OCI-LY7 (cell line): ENCODE measurements around the gene TMEM258. TPM values are rescaled to one million over a fixed set of nuclear protein-coding genes. Genes with fewer than 3 reads are reported as not detected.

ENCODE experiments used
- BruUV-seq: library from RNA; stranded (reverse); fragments of 400-500 nt; replicated peaks from 2 replicates; lab custom pipeline; 2021; lab: Mats Ljungman, UMichigan
- CTCF ChIA-PET: fragments of 300-600 bp; sonication (Branson Sonifier 250); formaldehyde crosslinking; loops from one replicate; lab custom pipeline; 2022; ENCODE audit warnings: antibody characterized with exemption; ENCODE audit not compliant: unreplicated experiment; lab: Charles Lee
- POLR2A ChIA-PET: fragments of 300-600 bp; sonication (Branson Sonifier 250); formaldehyde crosslinking; loops from one replicate; lab custom pipeline; 2022; ENCODE audit warnings: antibody characterized with exemption; lab: Charles Lee
- DNase-seq: peaks from one replicate; pipeline ENCODE4 v3.0.0-alpha.2; 2015; ENCODE audit warnings: low spot score
- H2AFZ ChIP-seq: fragments of 200-600 bp; sonication (generic), shearing (Covaris generic); 2 replicates; pipeline ENCODE4 v1.6.1; 2014; ENCODE audit warnings: mild to moderate bottlenecking, antibody characterized with exemption, low read length, moderate library complexity
- H3K27ac ChIP-seq: fragments of 200-600 bp; sonication (generic); 2 replicates; pipeline ENCODE4 v1.5.1; 2014; ENCODE audit warnings: mixed run types, low read depth, mild to moderate bottlenecking, moderate library complexity, low read length, inconsistent platforms; ENCODE audit not compliant: poor library complexity, severe bottlenecking
- H3K36me3 ChIP-seq: fragments of 200-600 bp; sonication (generic); 2 replicates; pipeline ENCODE4 v1.6.1; 2014; ENCODE audit warnings: mild to moderate bottlenecking, antibody characterized with exemption, low read length, moderate library complexity, mixed read lengths; ENCODE audit not compliant: insufficient read depth
- H3K4me1 ChIP-seq: fragments of 200-600 bp; sonication (generic); 2 replicates; pipeline ENCODE4 v1.5.1; 2014; ENCODE audit warnings: mild to moderate bottlenecking, low read length; ENCODE audit not compliant: insufficient read depth, poor library complexity, severe bottlenecking
- H3K4me2 ChIP-seq: fragments of 200-600 bp; sonication (generic); 2 replicates; pipeline ENCODE4 v1.6.1; 2014; ENCODE audit warnings: mild to moderate bottlenecking, low read length
- H3K4me3 ChIP-seq: fragments of 200-600 bp; sonication (generic); 2 replicates; pipeline ENCODE4 v1.5.1; 2014; ENCODE audit warnings: mild to moderate bottlenecking, low read depth, low read length; ENCODE audit not compliant: poor library complexity, severe bottlenecking
- H3K79me2 ChIP-seq: fragments of 200-600 bp; sonication (generic); 2 replicates; pipeline ENCODE4 v1.6.1; 2016; ENCODE audit warnings: low read depth, mild to moderate bottlenecking, low read length, moderate library complexity, mixed read lengths; ENCODE audit not compliant: insufficient read depth
- H3K9me2 ChIP-seq: fragments of 200-600 bp; sonication (generic); 2 replicates; pipeline ENCODE4 v1.6.1; 2016; ENCODE audit warnings: mild to moderate bottlenecking, low read length, mixed read lengths; ENCODE audit not compliant: insufficient read depth
- H3K9me3 ChIP-seq: fragments of 200-600 bp; sonication (generic); 2 replicates; pipeline ENCODE4 v1.6.1; 2014; ENCODE audit warnings: mild to moderate bottlenecking, mixed run types, low read length, mixed read lengths
- H4K20me1 ChIP-seq: fragments of 200-600 bp; sonication (generic); 2 replicates; pipeline ENCODE4 v1.6.1; 2014; ENCODE audit warnings: mild to moderate bottlenecking, antibody characterized with exemption, low read length, moderate library complexity, mixed read lengths; ENCODE audit not compliant: insufficient read depth
- EZH2phosphoT487 ChIP-seq: fragments of 200-600 bp; sonication (generic); IDR thresholded peaks from 2 replicates; pipeline ENCODE4 v1.6.1; 2018; ENCODE audit warnings: low read depth, borderline replicate concordance, mild to moderate bottlenecking, mixed run types, antibody characterized with exemption, low read length, moderate library complexity, mixed read lengths
- intact Hi-C: fragments of 100-400 bp; cut with micrococcal nuclease; formaldehyde crosslinking; loops from one replicate; pipeline ENCODE4 v1.10.0; 2022; ENCODE audit not compliant: unreplicated experiment
- total RNA-seq, 2 experiments: library from RNA; depleted of rRNA in 1 of 2; stranded (reverse); fragments of >200 nt in 1 of 2; shearing (Covaris generic) in 1 of 2; gene quantifications; 2 replicates each; pipeline ENCODE4 v1.2.3, GENCODE V29; 2014 to 2022
- TF ChIP-seq, protein P1 (sequence below): fragments of 200-600 bp; sonication (generic); conservative IDR thresholded peaks from 2 replicates; pipeline ENCODE4 v1.5.1; 2014; ENCODE audit warnings: mild to moderate bottlenecking, antibody characterized with exemption, low read length, moderate library complexity, mixed read lengths

TMEM258 gene
- total RNA-seq, 2 experiments from 2014 or later, result 174 TPM

DNA sequence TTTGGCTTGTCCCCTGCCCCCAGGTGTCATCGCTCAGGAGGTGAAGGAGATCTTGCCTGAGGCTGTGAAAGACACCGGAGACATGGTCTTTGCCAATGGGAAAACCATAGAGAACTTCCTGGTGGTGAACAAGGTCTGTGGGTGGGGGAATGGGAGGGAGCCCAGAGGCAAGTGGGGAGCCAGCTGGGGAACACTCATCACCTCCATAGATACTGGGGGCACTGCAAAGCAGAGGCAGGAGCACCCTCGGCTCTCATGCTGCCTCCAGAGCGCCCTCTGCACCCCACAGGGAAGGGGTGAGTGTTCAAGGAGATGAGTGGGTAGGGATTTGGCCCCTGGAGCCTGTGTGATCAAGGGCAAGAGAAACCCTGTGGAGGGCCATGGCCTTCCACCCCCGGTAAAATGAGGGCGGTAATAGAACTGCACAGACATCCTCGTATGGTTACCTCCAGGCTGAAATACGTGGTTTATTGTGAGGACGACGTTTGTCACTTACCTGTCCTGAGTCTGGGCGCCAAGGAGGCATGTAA is 14.0 kb downstream of the TMEM258 start:
- Histone ChIP-seq H2AFZ (no peak overlapping the region), H3K9me3 (no peaks in the 10 kb centered on the region), H3K36me3 (no peaks in the 10 kb centered on the region), H3K4me3 (no peak overlapping the region), H4K20me1 (no peaks in the 10 kb centered on the region), H3K27ac (no peak overlapping the region), H3K4me2 (no peak overlapping the region), H3K9me2 (no peaks in the 10 kb centered on the region), H3K4me1 (no peaks in the 10 kb centered on the region), H3K79me2 (no peaks in the 10 kb centered on the region)
- POLR2A ChIA-PET, result no interaction called here
- intact Hi-C loops, result no loop called here
- no TSS peak for BruUV-seq
- TF ChIP-seq EZH2phosphoT487, result no peak
- TF ChIP-seq, protein P1, sequence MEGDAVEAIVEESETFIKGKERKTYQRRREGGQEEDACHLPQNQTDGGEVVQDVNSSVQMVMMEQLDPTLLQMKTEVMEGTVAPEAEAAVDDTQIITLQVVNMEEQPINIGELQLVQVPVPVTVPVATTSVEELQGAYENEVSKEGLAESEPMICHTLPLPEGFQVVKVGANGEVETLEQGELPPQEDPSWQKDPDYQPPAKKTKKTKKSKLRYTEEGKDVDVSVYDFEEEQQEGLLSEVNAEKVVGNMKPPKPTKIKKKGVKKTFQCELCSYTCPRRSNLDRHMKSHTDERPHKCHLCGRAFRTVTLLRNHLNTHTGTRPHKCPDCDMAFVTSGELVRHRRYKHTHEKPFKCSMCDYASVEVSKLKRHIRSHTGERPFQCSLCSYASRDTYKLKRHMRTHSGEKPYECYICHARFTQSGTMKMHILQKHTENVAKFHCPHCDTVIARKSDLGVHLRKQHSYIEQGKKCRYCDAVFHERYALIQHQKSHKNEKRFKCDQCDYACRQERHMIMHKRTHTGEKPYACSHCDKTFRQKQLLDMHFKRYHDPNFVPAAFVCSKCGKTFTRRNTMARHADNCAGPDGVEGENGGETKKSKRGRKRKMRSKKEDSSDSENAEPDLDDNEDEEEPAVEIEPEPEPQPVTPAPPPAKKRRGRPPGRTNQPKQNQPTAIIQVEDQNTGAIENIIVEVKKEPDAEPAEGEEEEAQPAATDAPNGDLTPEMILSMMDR, result 0 out of 2 replicates have a peak, but pooled peaks have one; percentile 17
- DNase-seq, result no peak
- CTCF ChIA-PET, result no interaction called here

DNA sequence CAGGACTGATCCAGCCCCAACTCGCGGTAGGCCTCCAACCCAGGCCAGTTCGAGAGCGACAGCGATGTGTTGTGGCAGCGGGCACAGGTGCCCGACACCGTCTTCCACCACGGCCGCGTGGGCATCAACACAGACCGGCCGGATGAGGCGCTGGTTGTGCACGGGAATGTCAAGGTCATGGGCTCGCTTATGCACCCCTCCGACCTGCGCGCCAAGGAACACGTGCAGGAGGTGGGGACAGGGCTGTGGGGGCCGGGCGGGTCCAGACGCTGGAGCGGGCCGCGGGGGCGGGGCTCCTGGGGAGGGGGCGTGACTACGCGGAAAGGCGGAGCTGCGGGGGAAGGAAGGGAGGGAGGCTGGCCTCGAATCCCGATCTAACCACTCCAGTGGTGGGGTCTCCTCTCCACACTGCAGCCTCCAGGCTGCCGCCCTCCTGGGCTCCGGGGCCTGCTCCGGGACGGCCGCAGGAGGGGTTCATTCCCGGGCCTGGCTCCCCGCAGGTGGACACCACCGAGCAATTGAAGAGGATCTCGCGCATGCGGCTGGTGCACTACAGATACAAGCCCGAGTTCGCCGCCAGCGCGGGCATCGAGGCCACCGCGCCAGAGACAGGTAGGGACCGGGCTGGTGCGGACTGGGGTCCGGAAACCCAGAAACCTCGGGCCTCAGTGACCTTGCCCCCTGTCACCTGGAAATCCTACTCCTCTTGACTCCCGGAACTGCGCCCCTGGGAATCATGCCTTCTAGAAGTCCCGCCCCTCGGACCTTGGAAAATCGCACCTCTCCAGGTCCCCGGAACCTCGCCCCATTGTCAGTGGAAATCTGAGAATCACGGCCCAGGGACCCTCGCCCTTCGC is 14.9 kb downstream of the TMEM258 start:
- H3K9me3 ChIP-seq, result no peaks in the 10 kb centered on the region
- no peak for DNase-seq
- H3K79me2 ChIP-seq, result no peaks in the 10 kb centered on the region
- H3K4me1 ChIP-seq, result peaks cover 5% of the 10 kb centered on the region
- no peak overlapping the region for H3K4me2 ChIP-seq
- no peaks in the 10 kb centered on the region for H3K36me3 ChIP-seq
- CTCF ChIA-PET, result no interaction called here
- intact Hi-C loops, result no loop called here
- TF ChIP-seq, protein P1, result no peak
- no peak for TF ChIP-seq EZH2phosphoT487
- no peaks in the 10 kb centered on the region for H4K20me1 ChIP-seq
- no peak overlapping the region for H2AFZ ChIP-seq
- H3K9me2 ChIP-seq, result no peaks in the 10 kb centered on the region
- no peak overlapping the region for H3K27ac ChIP-seq
- POLR2A ChIA-PET, result no interaction called here
- H3K4me3 ChIP-seq, result no peak overlapping the region
- BruUV-seq, result no TSS peak

DNA sequence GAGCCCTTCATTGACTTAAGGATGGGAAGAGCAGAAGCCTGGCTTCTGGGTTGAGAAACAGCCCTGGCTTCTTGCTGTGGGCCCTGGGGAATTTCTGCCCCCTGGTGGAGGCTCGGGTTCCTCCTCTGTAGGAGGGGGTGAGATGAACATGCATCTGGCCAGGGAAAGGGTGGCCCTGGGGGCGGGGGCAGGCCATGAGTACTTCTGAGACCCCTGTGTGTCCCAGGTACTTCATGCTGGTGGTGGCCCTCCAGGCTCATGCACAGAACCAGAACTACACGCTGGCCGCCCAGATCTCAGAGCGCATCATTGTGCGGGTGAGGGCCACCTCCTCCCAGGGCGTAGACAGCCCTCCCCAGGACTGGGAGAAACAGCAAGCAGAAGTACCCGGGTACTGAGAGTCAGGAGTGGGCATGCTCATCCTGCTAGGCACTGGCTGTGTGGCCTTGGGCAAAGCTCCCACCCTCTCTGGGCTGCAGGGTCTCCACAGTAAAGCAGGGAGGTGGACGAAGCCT is 15.8 kb downstream of the TMEM258 start:
- H3K4me2 ChIP-seq, result no peak overlapping the region
- no peak overlapping the region for H2AFZ ChIP-seq
- no peak overlapping the region for H3K27ac ChIP-seq
- DNase-seq, result peak; percentile 65
- H3K36me3 ChIP-seq, result no peaks in the 10 kb centered on the region
- H3K4me1 ChIP-seq, result peaks cover 9% of the 10 kb centered on the region
- TF ChIP-seq, protein P1, result peak; percentile 83
- TF ChIP-seq EZH2phosphoT487, result no peak
- H3K9me3 ChIP-seq, result no peaks in the 10 kb centered on the region
- no peaks in the 10 kb centered on the region for H3K79me2 ChIP-seq
- ChIA-PET CTCF (no interaction called here), POLR2A (no interaction called here)
- no peaks in the 10 kb centered on the region for H3K9me2 ChIP-seq
- H3K4me3 ChIP-seq, result no peak overlapping the region
- no peaks in the 10 kb centered on the region for H4K20me1 ChIP-seq
- no TSS peak for BruUV-seq
- intact Hi-C loops, result loop anchor here (1.0 kb wide), 1 partner anchor 29 kb away; no protein-coding TSS in a partner anchor
